ENCODE data around the gene SPG21. TPM values are rescaled to one million over a fixed set of nuclear protein-coding genes. Genes with fewer than 3 reads are reported as not detected.

The SPG21 gene
- total RNA-seq, 4 donors from 2014 or later = 89.7 to 127 (median 94.8) TPM

DNA sequence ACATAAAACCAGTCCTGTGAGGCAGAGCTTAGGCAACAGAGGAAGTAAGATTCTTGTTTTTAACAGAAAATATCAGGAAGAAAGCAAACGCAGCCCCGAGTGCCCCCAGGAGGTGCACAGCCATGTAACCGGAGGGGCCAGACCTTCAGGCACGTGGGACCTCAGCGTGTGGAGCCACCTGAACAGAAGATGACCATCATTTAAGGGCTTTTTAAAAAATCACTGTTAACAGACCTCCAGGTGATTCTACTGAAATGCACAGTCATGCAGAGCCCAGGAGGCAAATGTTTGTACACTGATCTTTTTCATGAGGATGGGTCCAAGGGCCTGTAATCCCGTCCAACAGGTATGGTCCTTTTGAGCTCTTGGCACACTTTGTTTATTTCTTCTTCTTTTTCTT lies 38.8 kb downstream of the SPG21 start:
- no peak for TF ChIP-seq CTCF (IDR thresholded peaks at IDR 0.05; ENCODE audit: low read depth)

- TF ChIP-seq CTCF (IDR thresholded peaks at IDR 0.05; ENCODE audit: low read depth) = no peak
These were observed 40.1 kb downstream of the SPG21 start for GRCh38 chr15:64949383-64950186.

DNA sequence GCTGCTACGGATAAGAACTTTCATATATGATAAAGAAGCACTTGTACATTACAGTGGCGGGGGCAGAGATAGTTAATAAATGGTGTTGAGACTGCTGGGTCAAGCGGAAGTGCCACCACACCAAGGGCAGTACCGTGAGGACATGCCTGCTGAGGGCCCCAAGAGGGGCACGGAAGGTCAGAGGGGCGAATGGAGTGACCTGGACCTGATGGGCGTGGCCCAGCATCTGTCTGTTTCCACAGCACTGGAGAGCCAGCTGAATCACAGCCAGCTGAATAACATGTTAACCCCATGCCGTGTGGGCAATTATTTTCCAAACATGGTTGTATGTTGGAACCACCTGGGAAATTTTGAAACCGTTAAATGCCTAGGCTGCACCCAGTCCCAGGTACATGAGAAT lies 40.8 kb downstream of the SPG21 start:
- TF ChIP-seq CTCF (IDR thresholded peaks at IDR 0.05; ENCODE audit: low read depth) = no peak

DNA sequence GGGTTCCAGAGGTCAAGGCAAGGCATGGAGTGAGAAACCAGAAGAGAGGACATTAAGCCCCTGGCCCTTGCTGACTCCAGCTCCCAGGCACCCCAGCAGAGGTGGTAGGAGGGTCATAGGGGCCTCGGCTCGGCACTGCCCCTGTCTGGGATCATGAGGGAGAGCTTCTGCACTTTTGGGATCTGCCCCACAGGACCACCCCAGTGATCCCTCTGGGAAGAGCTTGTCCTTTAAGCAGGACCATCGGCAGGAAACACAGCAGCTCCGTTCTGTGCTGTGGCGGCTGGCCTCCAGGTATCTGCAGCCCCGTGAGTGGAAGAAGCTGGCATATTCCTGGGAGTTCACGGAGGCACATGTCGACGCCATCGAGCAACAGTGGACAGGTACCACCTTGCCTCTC lies 42.5 kb downstream of the SPG21 start:
- TF ChIP-seq CTCF (IDR thresholded peaks at IDR 0.05; ENCODE audit: low read depth) = no peak

DNA sequence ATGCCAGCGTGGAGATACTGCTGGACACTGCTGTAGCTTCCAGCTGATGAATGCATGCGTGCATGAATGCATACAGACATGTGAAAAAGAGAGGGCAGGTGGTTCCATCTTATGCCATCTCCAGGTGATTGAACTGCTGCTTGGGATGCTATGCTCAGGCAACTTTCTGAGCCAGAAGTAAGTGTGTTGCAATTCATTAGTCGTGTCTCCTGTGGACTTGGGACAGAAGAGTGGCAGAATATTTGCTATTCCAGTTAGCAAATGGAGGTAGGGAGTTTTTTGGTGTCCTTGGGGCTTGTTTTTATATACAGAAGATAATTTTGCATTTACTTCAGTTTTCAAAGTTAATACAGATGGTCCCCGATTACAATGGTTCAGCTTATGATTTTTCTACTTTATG lies 44.8 kb downstream of the SPG21 start:
- TF ChIP-seq CTCF (IDR thresholded peaks at IDR 0.05; ENCODE audit: low read depth) = no peak

DNA sequence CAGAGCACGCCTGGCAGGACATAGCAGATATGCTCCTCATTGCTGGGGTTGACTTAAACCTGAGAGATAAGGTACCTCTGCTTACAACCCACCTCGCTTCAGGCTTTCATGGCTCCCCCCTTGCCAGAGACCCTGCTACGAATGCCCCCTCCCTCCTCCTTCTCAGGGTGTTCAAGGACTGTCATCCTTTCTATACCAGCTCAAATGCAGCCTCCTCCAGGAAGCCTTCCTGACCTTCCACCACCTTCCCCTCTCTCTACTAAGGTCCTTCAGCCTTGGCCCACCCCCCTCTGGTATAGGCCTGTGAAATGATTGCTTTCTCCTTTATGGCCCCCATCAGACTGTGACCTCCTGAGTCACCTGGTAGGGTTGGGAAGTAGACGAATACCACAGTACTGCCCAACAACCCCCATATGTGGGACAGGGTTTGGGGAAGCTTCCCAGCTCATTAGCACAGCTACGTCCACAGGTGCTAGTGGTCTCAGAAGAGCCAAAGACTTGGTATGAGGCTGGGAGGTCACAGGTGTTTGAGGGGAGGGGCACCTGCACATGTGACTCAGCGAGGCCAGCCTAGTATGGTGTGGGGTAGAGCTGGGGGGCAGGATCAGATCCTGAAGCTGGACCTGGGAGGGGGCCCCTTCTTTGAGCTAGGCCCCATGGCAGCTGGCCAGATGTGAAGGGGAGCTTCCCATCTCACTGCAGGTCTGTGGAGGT lies 46.0 kb downstream of the SPG21 start:
- TF ChIP-seq CTCF (IDR thresholded peaks at IDR 0.05; ENCODE audit: low read depth) = no peak

DNA sequence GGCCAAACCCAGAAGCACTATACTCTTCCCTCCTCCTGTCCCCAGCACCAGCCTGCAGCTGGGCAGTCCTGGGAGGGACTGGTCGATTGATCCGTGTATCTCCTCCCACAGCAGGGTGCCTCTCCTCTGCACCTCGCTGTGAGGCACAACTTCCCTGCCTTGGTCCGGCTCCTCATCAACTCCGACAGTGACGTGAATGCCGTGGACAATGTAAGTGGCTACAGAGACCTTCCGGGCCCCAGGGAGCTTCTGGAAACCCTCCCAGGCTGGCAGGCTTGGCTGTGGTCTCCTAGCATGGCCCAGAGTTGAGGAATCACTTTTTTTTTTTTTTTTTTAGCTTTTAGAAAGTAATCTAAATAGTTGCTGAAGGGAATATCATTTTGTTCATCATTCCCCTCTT lies 47.4 kb downstream of the SPG21 start:
- no peak for TF ChIP-seq CTCF (IDR thresholded peaks at IDR 0.05; ENCODE audit: low read depth)

All from subcutaneous adipose tissue (tissue), 4 donors.